GM10248 (cell line): ENCODE data around the gene GRIK2.

ENCODE experiments used
- CTCF ChIA-PET: fragments of 300-600 bp; sonication (Branson Sonifier 250); formaldehyde crosslinking; extraction: SDS; loops from one replicate; lab custom pipeline; 2021; ENCODE audit warnings: antibody characterized with exemption; lab: Yijun Ruan, JAX
- POLR2A ChIA-PET: fragments of 350-650 bp; sonication (Branson Sonifier 250); formaldehyde crosslinking; extraction: SDS; loops from one replicate; lab custom pipeline; 2020; ENCODE audit warnings: antibody characterized with exemption; lab: Yijun Ruan, JAX
- DNase-seq: peaks from one replicate; pipeline ENCODE4 v3.0.0; 2012; ENCODE audit errors: extremely low spot score
- CTCF ChIP-seq: IDR thresholded peaks from 2 replicates; pipeline ENCODE4 v1.5.1; 2012; ENCODE audit warnings: mild to moderate bottlenecking, low read depth; ENCODE audit errors: extremely low read depth, missing control alignments, control extremely low read depth

GRIK2 gene

DNA sequence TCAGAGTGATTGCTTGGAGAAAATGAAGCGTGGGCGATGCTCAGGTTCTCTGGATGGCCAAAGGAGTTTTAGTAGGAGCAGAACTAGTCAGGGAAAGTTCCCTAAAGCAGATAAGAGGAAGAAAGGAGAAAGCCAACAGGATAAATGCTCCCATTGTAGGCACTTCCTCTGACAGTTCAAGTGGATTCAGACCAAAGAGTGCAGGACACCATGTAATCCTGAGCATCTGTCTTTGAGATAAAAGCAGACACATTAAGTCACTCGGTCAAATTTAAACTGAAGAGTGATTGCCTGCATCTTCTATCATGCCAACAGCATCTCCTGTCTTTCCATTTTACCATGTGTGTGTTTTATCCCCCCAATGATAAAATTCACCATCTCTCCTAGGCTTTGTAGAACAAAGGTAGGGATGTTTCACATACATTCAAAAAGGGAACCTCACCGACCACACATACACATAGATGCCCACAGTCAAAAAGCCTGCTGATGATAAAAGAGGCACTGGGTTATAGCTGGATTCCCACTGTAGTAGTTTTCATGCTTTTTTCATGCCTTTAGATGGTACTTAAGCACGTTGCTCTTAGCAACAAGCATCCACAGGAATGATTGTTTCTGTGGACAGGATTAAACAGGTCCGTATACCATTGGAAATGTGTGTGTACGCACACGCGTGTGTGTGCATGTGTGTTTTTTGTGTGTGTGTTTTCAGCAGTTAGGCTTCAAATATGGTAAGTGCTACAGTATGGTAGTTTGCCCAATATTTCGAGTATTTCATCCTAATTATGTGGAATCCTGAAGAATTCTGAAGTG is 7.0 kb downstream of the GRIK2 start:
- ChIA-PET POLR2A (no interaction called here), CTCF (no interaction called here)
- DNase-seq: no peak
- no peak for TF ChIP-seq CTCF

DNA sequence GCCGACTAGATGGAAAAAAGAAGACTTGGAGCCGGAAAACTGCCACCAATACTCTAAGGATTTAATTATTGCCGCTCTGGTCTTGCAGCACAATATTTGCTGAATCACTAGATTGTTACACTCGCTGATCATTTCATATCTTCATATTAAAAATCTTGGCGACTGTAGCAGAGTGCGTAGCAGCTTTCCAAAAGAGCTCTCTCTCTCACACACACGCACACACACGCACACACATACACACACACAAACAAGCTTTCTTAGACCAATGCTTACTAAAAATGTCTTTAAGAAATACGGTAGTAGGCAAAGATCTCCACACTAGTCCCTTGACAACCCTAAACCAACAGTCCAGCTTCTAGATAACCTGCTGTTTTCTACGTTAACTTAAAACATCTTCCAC is 7.7 kb downstream of the GRIK2 start:
- no peak for TF ChIP-seq CTCF
- POLR2A ChIA-PET: no interaction called here
- DNase-seq: no peak
- CTCF ChIA-PET: no interaction called here

DNA sequence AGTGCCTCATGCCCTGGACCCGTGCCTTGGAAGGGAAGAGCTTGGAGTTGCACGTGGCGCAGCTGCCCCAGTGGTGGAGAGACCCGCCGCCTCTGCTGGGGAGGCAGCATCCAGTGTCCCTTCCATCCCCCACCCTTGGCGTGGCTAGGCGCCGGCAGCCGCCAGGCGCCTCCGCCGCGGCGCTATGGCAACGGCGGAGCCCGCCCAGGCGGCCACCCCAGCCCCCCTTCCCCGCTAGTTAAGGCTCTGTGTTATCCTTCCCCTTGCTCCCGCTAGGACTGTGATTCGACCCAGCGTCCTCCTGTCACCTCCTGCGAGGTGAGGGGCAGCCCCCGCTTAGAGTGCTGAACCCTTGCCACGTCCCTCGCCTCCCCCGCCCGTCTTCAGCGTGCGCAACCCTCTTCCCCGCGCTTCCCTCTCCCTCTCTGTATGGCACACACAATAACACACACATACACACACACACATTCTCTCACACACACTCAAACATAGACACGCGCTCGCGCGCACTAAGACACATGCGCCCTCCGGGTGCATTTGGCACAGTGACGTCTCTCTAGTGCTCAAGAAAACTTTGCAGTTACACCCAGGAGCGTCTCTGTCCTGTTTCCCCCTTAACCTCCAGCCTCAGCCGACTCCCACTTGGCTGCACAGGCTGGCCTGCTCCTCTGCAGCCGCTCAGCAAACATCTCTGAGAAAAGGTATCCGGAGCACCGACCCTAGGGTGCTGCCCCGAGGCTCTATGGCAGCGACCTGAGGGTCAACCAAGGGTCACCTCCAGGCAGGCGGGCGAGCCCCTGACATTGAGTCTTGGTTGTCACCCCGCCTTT is 8.5 kb downstream of the GRIK2 start:
- ChIA-PET POLR2A (no interaction called here), CTCF (no interaction called here)
- no peak for TF ChIP-seq CTCF
- no peak for DNase-seq

DNA sequence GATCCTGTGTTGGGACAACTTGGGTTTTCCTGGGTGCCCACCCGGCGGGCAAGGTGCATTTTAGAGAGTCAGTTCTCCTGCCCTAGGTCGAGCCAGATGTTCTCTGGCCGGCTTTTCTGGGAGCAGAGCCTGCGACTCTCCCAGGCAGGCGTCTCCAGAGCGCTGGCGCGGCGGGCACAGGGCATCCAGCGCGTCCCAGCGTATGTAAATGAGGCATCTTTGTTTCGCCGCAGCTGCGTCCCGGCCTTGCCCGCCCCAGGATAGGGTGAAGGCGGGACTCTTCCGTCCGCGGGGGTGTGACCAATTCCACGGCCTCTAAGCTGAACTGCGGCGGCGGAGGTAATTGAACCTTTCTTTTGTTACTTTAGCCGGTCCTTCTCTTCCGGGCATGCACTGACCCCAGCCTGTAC is 9.1 kb downstream of the GRIK2 start:
- no peak for DNase-seq
- CTCF ChIA-PET: interaction anchor here (1.4 kb wide), 1 partner anchor 16 kb away, joined by 4 read pairs; no protein-coding TSS in a partner anchor
- TF ChIP-seq CTCF: no peak
- POLR2A ChIA-PET: no interaction called here

DNA sequence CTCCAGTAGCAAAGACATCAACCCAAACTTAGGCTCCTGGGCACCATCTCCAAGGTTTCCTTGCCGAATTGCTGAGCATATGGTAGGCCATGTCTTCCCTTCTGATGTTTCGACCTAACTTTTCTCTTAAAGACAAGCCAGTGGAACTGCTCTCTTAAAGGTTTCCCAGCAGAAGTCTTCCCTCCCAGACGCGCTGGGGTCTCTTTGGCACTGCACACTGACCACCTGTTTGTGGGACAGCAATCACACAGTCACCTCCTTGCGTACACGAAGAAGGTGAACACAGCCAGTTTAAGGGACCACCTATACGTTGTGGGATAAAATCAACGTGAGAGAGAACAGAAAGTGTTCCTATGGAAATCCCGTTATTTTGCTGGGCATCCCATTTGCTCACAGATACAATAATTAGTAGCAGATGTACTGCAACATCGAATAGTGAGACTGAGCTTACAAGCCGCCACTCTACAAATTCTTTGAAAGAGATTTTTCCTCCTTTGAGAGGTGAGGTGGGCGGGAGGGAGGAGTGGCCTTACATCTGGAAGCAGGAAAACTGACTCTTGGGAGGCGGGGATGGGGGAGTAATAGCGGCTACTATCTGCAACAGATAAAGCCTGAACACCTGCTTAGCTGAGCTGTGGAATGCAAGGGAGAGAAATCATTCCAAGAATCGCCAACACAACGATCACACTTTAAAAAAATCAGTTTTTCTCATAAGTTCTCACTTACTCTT is 9.9 kb downstream of the GRIK2 start:
- no peak for TF ChIP-seq CTCF
- POLR2A ChIA-PET: no interaction called here
- CTCF ChIA-PET: interaction anchor here (1.4 kb wide), 1 partner anchor 17 kb away, joined by 4 read pairs; no protein-coding TSS in a partner anchor
- no peak for DNase-seq

- CTCF ChIA-PET: no interaction called here
These were observed 11.3 kb downstream of the GRIK2 start for GRCh38 chr6:101404775-101405174.

More at GRCh38 chr6:101404775-101405174, 11.3 kb downstream of the GRIK2 start:
- POLR2A ChIA-PET: no interaction called here
- DNase-seq: no peak
- no peak for TF ChIP-seq CTCF
